GM19455 (cell line): Measurements from ENCODE around the gene ISY1.
"Not testable (repeated sequence)": the region's sequence is repeated elsewhere in the genome, so short reads cannot be mapped to it uniquely, and the experiment has no call there.

ENCODE experiments used
- ATAC-seq: cut with Tn5 transposase; IDR thresholded peaks from one replicate; pipeline ENCODE4 v1.9.1; 2021; ENCODE audit not compliant: unreplicated experiment

Gene ISY1

GRCh38 chr3:129088312-129088711, 72.6 kb downstream of the ISY1 start:
- ATAC-seq, result not testable (repeated sequence)

GRCh38 chr3:129087904-129088303, 73.0 kb downstream of the ISY1 start:
- not testable (repeated sequence) for ATAC-seq

GRCh38 chr3:129087138-129087702, 73.6 kb downstream of the ISY1 start:
- no peak for ATAC-seq

GRCh38 chr3:129085818-129086217, 75.0 kb downstream of the ISY1 start:
- no peak for ATAC-seq

GRCh38 chr3:129085165-129085715, 75.6 kb downstream of the ISY1 start:
- no peak for ATAC-seq

- no peak for ATAC-seq
Observed at GRCh38 chr3:129084501-129084900, 76.4 kb downstream of the ISY1 start.

- no peak for ATAC-seq
Observed at GRCh38 chr3:129082026-129082425, 78.8 kb downstream of the ISY1 start.

- ATAC-seq, result no peak
Observed at GRCh38 chr3:129081503-129081902, 79.4 kb downstream of the ISY1 start.

GRCh38 chr3:129078510-129078909, 82.4 kb downstream of the ISY1 start:
- no peak for ATAC-seq
